Naive B cell (primary cell): ENCODE measurements around the gene TSPO2. TPM values are rescaled to one million over a fixed set of nuclear protein-coding genes. Genes with fewer than 3 reads are reported as not detected.

Experiments
- ATAC-seq, 2 donors: fragments of 150-1000 bp; cut with Tn5 transposase; 2 replicates each; pipeline ENCODE4 v1.10.0; 2021; ENCODE audit warnings: low read depth in 2 of 2, mild to moderate bottlenecking in 2 of 2, moderate library complexity in 2 of 2
- DNase-seq: peaks from one replicate; pipeline ENCODE4 v3.0.0; 2022
- H3K27ac Mint-ChIP-seq, 6 donors: one replicate each; pipeline ENCODE4 v1.8.0; 2020 to 2022; ENCODE audit warnings: mild to moderate bottlenecking in 6 of 6, mixed read lengths in 6 of 6, moderate library complexity in 5 of 6, inconsistent platforms in 2 of 6
- H3K27me3 Mint-ChIP-seq, 3 donors: one replicate each; pipeline ENCODE4 v1.8.0; 2021 to 2022; ENCODE audit warnings: mixed read lengths in 3 of 3, mild to moderate bottlenecking in 1 of 3
- H3K36me3 Mint-ChIP-seq, 2 donors: one replicate each; pipeline ENCODE4 v1.8.0; 2020 to 2022; ENCODE audit warnings: mixed read lengths in 2 of 2, inconsistent platforms in 1 of 2, mild to moderate bottlenecking in 1 of 2
- H3K4me1 Mint-ChIP-seq, 3 donors: one replicate each; pipeline ENCODE4 v1.8.0; 2020 to 2022; ENCODE audit warnings: mixed read lengths in 3 of 3, inconsistent platforms in 1 of 3, mild to moderate bottlenecking in 1 of 3, moderate library complexity in 1 of 3
- H3K4me3 Mint-ChIP-seq, 8 donors: one replicate each; pipeline ENCODE4 v1.8.0; 2020 to 2022; ENCODE audit warnings: mild to moderate bottlenecking in 8 of 8, mixed read lengths in 8 of 8, moderate library complexity in 8 of 8, inconsistent platforms in 2 of 8
- H3K9me3 Mint-ChIP-seq, 7 donors: one replicate each; pipeline ENCODE4 v1.8.0; 2020 to 2022; ENCODE audit warnings: mixed read lengths in 7 of 7, mild to moderate bottlenecking in 5 of 7, inconsistent platforms in 2 of 7, moderate library complexity in 1 of 7
- polyA plus RNA-seq, 6 donors: library from polyadenylated mRNA; unstranded; fragments of 300-500 nt; fragmentation: Illumina TruSeq; gene quantifications; one replicate each; pipeline ENCODE4 v1.2.3, GENCODE V29; 2021; ENCODE audit warnings: low read depth in 6 of 6

TSPO2 gene
- polyA plus RNA-seq, 6 donors from 2014 or later: not detected

GRCh38 chr6:41047745-41048732, 5.8 kb downstream of the TSPO2 start:
- Mint-ChIP-seq H3K27ac (peak overlapping the region in 1 of 6 donors; percentile 56), H3K4me3 (no peak overlapping the region), H3K27me3 (no peaks in the 10 kb centered on the region), H3K9me3 (peaks cover 0 to 3% (median 0%) of the 10 kb centered on the region in 7 donors), H3K36me3 (peaks cover 0 to 13% of the 10 kb centered on the region in 2 donors), H3K4me1 (peaks cover 15 to 23% (median 16%) of the 10 kb centered on the region in 3 donors)
- ATAC-seq (no peak), DNase-seq (no peak)

- DNase-seq (no peak), ATAC-seq (no peak)
- Mint-ChIP-seq H3K9me3 (peaks cover 0 to 3% (median 0%) of the 10 kb centered on the region in 7 donors), H3K4me3 (peak overlapping the region in 1 of 8 donors; percentile 48), H3K27me3 (no peaks in the 10 kb centered on the region), H3K27ac (peak overlapping the region in 1 of 6 donors; percentile 77), H3K36me3 (peaks cover 0 to 13% of the 10 kb centered on the region in 2 donors), H3K4me1 (peaks cover 15 to 25% (median 16%) of the 10 kb centered on the region in 3 donors)
These were observed 7.3 kb downstream of the TSPO2 start for GRCh38 chr6:41049521-41049920.

- Mint-ChIP-seq H3K36me3 (peaks cover 0 to 13% of the 10 kb centered on the region in 2 donors), H3K4me3 (no peak overlapping the region), H3K27ac (no peak overlapping the region), H3K9me3 (peaks cover 0 to 3% (median 0%) of the 10 kb centered on the region in 7 donors), H3K4me1 (peaks cover 15 to 25% (median 20%) of the 10 kb centered on the region in 3 donors), H3K27me3 (no peaks in the 10 kb centered on the region)
- DNase-seq (no peak), ATAC-seq (no peak)
These were observed 7.7 kb downstream of the TSPO2 start for GRCh38 chr6:41049955-41050354.

GRCh38 chr6:41050536-41050935, 8.3 kb downstream of the TSPO2 start:
- Mint-ChIP-seq H3K27me3 (no peaks in the 10 kb centered on the region), H3K36me3 (peaks cover 0 to 13% of the 10 kb centered on the region in 2 donors), H3K4me1 (peaks cover 15 to 25% (median 23%) of the 10 kb centered on the region in 3 donors), H3K4me3 (no peak overlapping the region), H3K27ac (no peak overlapping the region), H3K9me3 (peaks cover 0 to 3% (median 0%) of the 10 kb centered on the region in 7 donors)
- ATAC-seq (no peak), DNase-seq (no peak)

GRCh38 chr6:41051873-41052272, 9.6 kb downstream of the TSPO2 start:
- Mint-ChIP-seq H3K27ac (peak overlapping the region; percentile 0 to 95 (median 36)), H3K4me1 (peaks cover 15 to 25% (median 23%) of the 10 kb centered on the region in 3 donors), H3K4me3 (peak overlapping the region in 7 of 8 donors; percentile 1 to 78 (median 44)), H3K9me3 (peaks cover 0 to 3% (median 0%) of the 10 kb centered on the region in 7 donors), H3K36me3 (peaks cover 0 to 13% of the 10 kb centered on the region in 2 donors), H3K27me3 (no peaks in the 10 kb centered on the region)
- DNase-seq: peak; percentile 38
- ATAC-seq: peak; percentile 91 to 93

- peaks cover 0 to 13% of the 10 kb centered on the region in 2 donors for H3K36me3 Mint-ChIP-seq
- ATAC-seq (no peak), DNase-seq (no peak)
- H3K27ac Mint-ChIP-seq: peak within 1 kb of the TSS in 5 of 6 donors; percentile 10 to 95 (median 78)
- peaks cover 15 to 25% (median 23%) of the 10 kb centered on the region in 3 donors for H3K4me1 Mint-ChIP-seq
- H3K4me3 Mint-ChIP-seq: peak within 1 kb of the TSS in 5 of 8 donors; percentile 1 to 79 (median 69)
- H3K9me3 Mint-ChIP-seq: peaks cover 0 to 3% (median 0%) of the 10 kb centered on the region in 7 donors
- no peaks in the 10 kb centered on the region for H3K27me3 Mint-ChIP-seq
These were observed 10.8 kb downstream of the TSPO2 start, which contains the start of gene APOBEC2 for GRCh38 chr6:41053041-41053440. TSS of gene APOBEC2 (plus strand) at chr6:41053202. CDS start at chr6:41053348, 146 bp downstream.

- Mint-ChIP-seq H3K27ac (peak overlapping the region in 3 of 6 donors; percentile 16 to 83 (median 37)), H3K4me3 (no peak overlapping the region), H3K9me3 (peaks cover 0 to 3% (median 0%) of the 10 kb centered on the region in 7 donors), H3K36me3 (peaks cover 0 to 4% of the 10 kb centered on the region in 2 donors), H3K27me3 (no peaks in the 10 kb centered on the region), H3K4me1 (peaks cover 15 to 25% (median 23%) of the 10 kb centered on the region in 3 donors)
- DNase-seq (no peak), ATAC-seq (no peak)
These were observed 12.2 kb downstream of the TSPO2 start for GRCh38 chr6:41054511-41054910.

- ATAC-seq (no peak), DNase-seq (no peak)
- no peaks in the 10 kb centered on the region for H3K36me3 Mint-ChIP-seq
- H3K27ac Mint-ChIP-seq: peak overlapping the region in 3 of 6 donors; percentile 37 to 66 (median 55)
- H3K4me1 Mint-ChIP-seq: peaks cover 15 to 25% (median 23%) of the 10 kb centered on the region in 3 donors
- no peaks in the 10 kb centered on the region for H3K27me3 Mint-ChIP-seq
- H3K9me3 Mint-ChIP-seq: peaks cover 0 to 3% (median 0%) of the 10 kb centered on the region in 7 donors
- peak overlapping the region in 2 of 8 donors; percentile 54 to 65 for H3K4me3 Mint-ChIP-seq
These were observed 12.9 kb downstream of the TSPO2 start for GRCh38 chr6:41055149-41055548.

GRCh38 chr6:41056768-41057490, 14.7 kb downstream of the TSPO2 start:
- Mint-ChIP-seq H3K27me3 (no peaks in the 10 kb centered on the region), H3K4me1 (peaks cover 8 to 15% (median 13%) of the 10 kb centered on the region in 3 donors), H3K9me3 (peaks cover 0 to under 1% (median 0%) of the 10 kb centered on the region in 7 donors), H3K36me3 (no peaks in the 10 kb centered on the region), H3K4me3 (no peak overlapping the region), H3K27ac (no peak overlapping the region)
- DNase-seq (no peak), ATAC-seq (no peak)

- ATAC-seq: no peak
- Mint-ChIP-seq H3K27me3 (no peaks in the 10 kb centered on the region), H3K9me3 (no peaks in the 10 kb centered on the region), H3K4me1 (peaks cover 0 to 6% (median 0%) of the 10 kb centered on the region in 3 donors), H3K36me3 (peaks cover 0 to 7% of the 10 kb centered on the region in 2 donors), H3K4me3 (no peak overlapping the region), H3K27ac (no peak overlapping the region)
- DNase-seq: no peak
These were observed 16.5 kb downstream of the TSPO2 start for GRCh38 chr6:41058783-41059181.

GRCh38 chr6:41059556-41059955, 17.3 kb downstream of the TSPO2 start:
- H3K36me3 Mint-ChIP-seq: peaks cover 0 to 7% of the 10 kb centered on the region in 2 donors
- peak overlapping the region in 2 of 6 donors; percentile 3 to 42 for H3K27ac Mint-ChIP-seq
- H3K9me3 Mint-ChIP-seq: no peaks in the 10 kb centered on the region
- no peak for ATAC-seq
- H3K27me3 Mint-ChIP-seq: no peaks in the 10 kb centered on the region
- peaks cover 0 to 6% (median 0%) of the 10 kb centered on the region in 3 donors for H3K4me1 Mint-ChIP-seq
- H3K4me3 Mint-ChIP-seq: no peak overlapping the region
- no peak for DNase-seq

GRCh38 chr6:41061196-41061726, 19.0 kb downstream of the TSPO2 start:
- no peaks in the 10 kb centered on the region for H3K9me3 Mint-ChIP-seq
- H3K27me3 Mint-ChIP-seq: no peaks in the 10 kb centered on the region
- no peak overlapping the region for H3K27ac Mint-ChIP-seq
- H3K36me3 Mint-ChIP-seq: peaks cover 0 to 7% of the 10 kb centered on the region in 2 donors
- ATAC-seq (no peak), DNase-seq (no peak)
- no peak overlapping the region for H3K4me3 Mint-ChIP-seq
- H3K4me1 Mint-ChIP-seq: no peaks in the 10 kb centered on the region

GRCh38 chr6:41062056-41062455, 19.8 kb downstream of the TSPO2 start:
- ATAC-seq: no peak
- peaks cover 5 to 6% (median 6%) of the 10 kb centered on the region in 3 donors for H3K4me1 Mint-ChIP-seq
- H3K27ac Mint-ChIP-seq: no peak overlapping the region
- H3K4me3 Mint-ChIP-seq: no peak overlapping the region
- DNase-seq: no peak
- H3K27me3 Mint-ChIP-seq: no peaks in the 10 kb centered on the region
- no peaks in the 10 kb centered on the region for H3K9me3 Mint-ChIP-seq
- peaks cover 7 to 10% of the 10 kb centered on the region in 2 donors for H3K36me3 Mint-ChIP-seq
